ENCODE results near the gene PCNT. TPM values are rescaled to one million over a fixed set of nuclear protein-coding genes. Genes with fewer than 3 reads are reported as not detected.

The PCNT gene
- total RNA-seq, 3 donors from 2014 or later (not counting 1 experiment from before 2014, with no cell fraction given), result 83.6 to 94.9 (median 84.0) TPM

DNA sequence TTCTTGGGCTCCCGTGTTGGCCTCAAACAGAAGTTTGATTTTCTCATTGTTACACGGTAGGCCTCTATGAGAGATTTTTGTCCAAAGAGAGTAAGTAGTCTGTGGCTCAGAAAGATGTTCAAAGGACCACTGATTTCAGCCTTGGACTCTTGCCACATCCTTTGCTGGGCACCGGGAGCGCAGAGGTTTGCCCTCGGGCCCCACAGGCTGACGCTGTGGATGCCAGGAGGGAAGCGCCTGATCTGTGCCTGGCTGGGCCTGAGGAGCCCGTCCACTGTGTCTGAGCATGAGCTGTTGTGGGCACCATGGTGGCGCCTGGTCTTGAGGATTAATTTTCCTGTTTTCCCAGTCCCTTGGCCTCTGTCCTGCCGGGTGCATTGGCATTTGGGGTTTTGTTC lies 52.3 kb downstream of the PCNT start:
- H3K27me3 Mint-ChIP-seq (ENCODE audit: low read depth in 2 of 2), result no peaks in the 10 kb centered on the region
- Histone ChIP-seq H3K9me3 (ENCODE audit: control insufficient read depth, insufficient read depth, low read length) (no peaks in the 10 kb centered on the region), H3K4me3 (ENCODE audit: low read length) (no peak overlapping the region), H3K36me3 (ENCODE audit: control insufficient read depth, insufficient read depth, low read length) (no peaks in the 10 kb centered on the region), H3K27me3 (ENCODE audit: control insufficient read depth, insufficient read depth, low read length) (no peaks in the 10 kb centered on the region), H3K27ac (ENCODE audit: low read length) (no peak overlapping the region), H3K4me1 (ENCODE audit: control insufficient read depth, insufficient read depth, low read length) (no peaks in the 10 kb centered on the region)
- DNase-seq, result no peak
- H3K4me1 Mint-ChIP-seq, result peaks cover 0 to under 1% of the 10 kb centered on the region in 2 donors
- no peaks in the 10 kb centered on the region for H3K9me3 Mint-ChIP-seq
- no peak for ATAC-seq
- no peak for TF ChIP-seq CTCF (IDR thresholded peaks at IDR 0.05)
- H3K36me3 Mint-ChIP-seq, result no peaks in the 10 kb centered on the region
- no peak overlapping the region for H3K27ac Mint-ChIP-seq
- intact Hi-C loops (cut with micrococcal nuclease), result no loop called here
- WGBS (ENCODE audit: insufficient coverage), result 97% methylated on average over 10 of the region's 10 CpGs
- H3K4me3 Mint-ChIP-seq, result no peak overlapping the region

- peaks cover 0 to 8% of the 10 kb centered on the region in 2 donors for H3K4me1 Mint-ChIP-seq
- H3K36me3 ChIP-seq (ENCODE audit: control insufficient read depth, insufficient read depth, low read length), result peaks cover 2% of the 10 kb centered on the region
- H3K27ac Mint-ChIP-seq, result no peak overlapping the region
Measured at GRCh38 chr21:46376856-46377453, 53.0 kb downstream of the PCNT start.

DNA sequence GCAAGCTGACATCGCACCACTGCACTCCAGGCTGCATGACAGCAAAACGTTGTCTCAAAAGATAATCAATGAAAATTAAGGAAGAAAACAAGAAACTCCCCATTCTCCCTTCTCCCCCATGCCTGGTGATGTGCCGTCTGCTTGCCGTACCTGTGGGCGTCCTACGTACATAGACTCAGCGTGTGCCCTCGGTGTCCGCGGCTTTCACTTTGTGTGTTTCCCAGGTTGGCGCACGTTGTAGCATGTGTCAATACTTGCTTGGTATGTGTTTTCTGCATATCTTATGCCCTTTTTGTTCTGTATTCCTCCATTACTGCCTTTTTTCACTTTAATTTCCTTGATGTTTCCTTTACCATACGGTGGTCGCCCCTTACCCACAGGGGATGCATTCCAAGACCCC lies 53.8 kb downstream of the PCNT start:
- no peak overlapping the region for H3K27ac Mint-ChIP-seq

More at GRCh38 chr21:46376856-46377453, 53.0 kb downstream of the PCNT start:
- Histone ChIP-seq H3K27ac (ENCODE audit: low read length) (no peak overlapping the region), H3K4me1 (ENCODE audit: control insufficient read depth, insufficient read depth, low read length) (no peaks in the 10 kb centered on the region), H3K27me3 (ENCODE audit: control insufficient read depth, insufficient read depth, low read length) (no peaks in the 10 kb centered on the region), H3K4me3 (ENCODE audit: low read length) (no peak overlapping the region), H3K9me3 (ENCODE audit: control insufficient read depth, insufficient read depth, low read length) (no peaks in the 10 kb centered on the region)
- Mint-ChIP-seq H3K4me3 (no peak overlapping the region), H3K9me3 (no peaks in the 10 kb centered on the region), H3K36me3 (peaks cover 5% of the 10 kb centered on the region), H3K27me3 (ENCODE audit: low read depth in 2 of 2) (no peaks in the 10 kb centered on the region)
- 93% methylated on average over 14 of the region's 14 CpGs for WGBS (ENCODE audit: insufficient coverage)
- TF ChIP-seq CTCF (IDR thresholded peaks at IDR 0.05), result no peak
- ATAC-seq (no peak), DNase-seq (no peak)
- intact Hi-C loops (cut with micrococcal nuclease), result no loop called here

More for the DNA sequence above, 53.8 kb downstream of the PCNT start:
- WGBS (ENCODE audit: insufficient coverage), result 98% methylated on average over 14 of the region's 14 CpGs
- DNase-seq, result no peak
- peaks cover 0 to 11% of the 10 kb centered on the region in 2 donors for H3K4me1 Mint-ChIP-seq
- no peaks in the 10 kb centered on the region for H3K9me3 Mint-ChIP-seq
- Histone ChIP-seq H3K4me3 (ENCODE audit: low read length) (no peak overlapping the region), H3K36me3 (ENCODE audit: control insufficient read depth, insufficient read depth, low read length) (peaks cover 2% of the 10 kb centered on the region), H3K4me1 (ENCODE audit: control insufficient read depth, insufficient read depth, low read length) (no peaks in the 10 kb centered on the region), H3K9me3 (ENCODE audit: control insufficient read depth, insufficient read depth, low read length) (no peaks in the 10 kb centered on the region), H3K27me3 (ENCODE audit: control insufficient read depth, insufficient read depth, low read length) (no peaks in the 10 kb centered on the region), H3K27ac (ENCODE audit: low read length) (no peak overlapping the region)
- no peaks in the 10 kb centered on the region for H3K27me3 Mint-ChIP-seq (ENCODE audit: low read depth in 2 of 2)
- H3K36me3 Mint-ChIP-seq, result peaks cover 7% of the 10 kb centered on the region
- TF ChIP-seq CTCF (IDR thresholded peaks at IDR 0.05), result no peak
- no peak for ATAC-seq
- intact Hi-C loops (cut with micrococcal nuclease), result no loop called here
- H3K4me3 Mint-ChIP-seq, result no peak overlapping the region

Measured in natural killer cell (primary cell).